Heart left ventricle (tissue), 13 donors: ENCODE results near the gene POLH.

ENCODE experiments used
- CTCF ChIP-seq, 12 donors: fragments of 200-600 bp; sonication (generic) in 4 of 12; IDR thresholded peaks; one replicate each; pipeline versions ENCODE4 v1.5.0 to v1.8.0; 2018 to 2022; ENCODE audit warnings: antibody characterized with exemption in 12 of 12, mild to moderate bottlenecking in 5 of 12
- POLR2A ChIP-seq, 2 donors: fragments of 450-650 bp; IDR thresholded peaks; one replicate each; pipeline ENCODE4 v1.6.1; 2017; ENCODE audit warnings: antibody characterized with exemption in 2 of 2, mild to moderate bottlenecking in 2 of 2, moderate library complexity in 2 of 2
- donor health status: ischemic (EF 13 %, LVEDD 7.1; RV severe dilation, severe dysfunction).
- donor health status: DM: no; HTN: yes; CAD: no.
- donor health status: DM: no; HTN: no; CAD: no.
- donor health status: ischemic (EF 25% LVEDD 6.9; RV normal size, moderate dysfunction).
- donor health status: ischemic (EF 25% LVEDD 5.7; RV mildly dilated, moderate dysfunction).
- donor health status: ischemic (EF 35%, LVEDD 5.7; RV mildly dilated, moderate dysfunction).
- donor health status: nonischemic (EF 11% LVEDD 7.7; RV severe dilation, severe dysfunction).
- donor health status: DM: yes; HTN: yes; CAD: no.
- donor health status: PGD.
- donor health status: ischemic (EF 29% LVEDD 5.4; RV normal size, mild dysfunction).
- donor health status: nonischemic (EF 23%, LVEDD 6.1; RV moderate dilation, normal function).

DNA sequence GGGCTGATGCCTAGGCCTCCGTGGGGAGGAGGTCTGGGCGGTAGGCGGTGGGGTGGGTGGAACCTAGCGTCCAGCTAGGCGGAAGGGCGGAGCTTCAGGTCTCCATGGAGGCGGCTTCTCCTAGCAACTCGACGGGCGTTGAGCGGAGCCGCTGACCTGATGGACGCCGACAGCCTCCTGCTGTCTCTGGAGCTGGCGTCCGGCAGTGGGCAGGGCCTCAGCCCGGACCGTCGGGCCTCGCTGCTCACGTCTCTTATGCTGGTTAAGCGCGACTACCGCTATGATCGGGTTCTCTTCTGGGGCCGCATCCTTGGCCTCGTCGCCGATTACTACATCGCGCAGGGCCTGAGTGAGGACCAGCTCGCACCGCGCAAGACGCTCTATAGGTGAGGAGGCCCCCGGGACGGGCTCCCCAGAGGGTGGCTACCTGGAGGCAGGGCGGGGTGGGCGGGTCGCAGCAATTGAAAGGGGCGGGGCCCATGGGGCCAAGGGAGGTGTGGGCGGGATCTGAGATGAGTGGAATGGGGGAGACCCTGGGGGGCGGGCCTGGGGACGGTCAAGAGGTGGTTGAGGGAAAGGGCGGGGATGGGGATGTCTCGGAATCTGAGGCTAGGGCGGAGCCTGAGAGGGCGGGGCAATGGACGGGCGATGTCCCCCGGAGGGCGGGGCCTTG, 69.1 kb downstream of the POLH start, which contains the start of gene RSPH9:
- TF ChIP-seq CTCF (IDR thresholded peaks at IDR 0.05), result no peak
- no peak for TF ChIP-seq POLR2A (IDR thresholded peaks at IDR 0.05)
